Endothelial cell of umbilical vein (primary cell): ENCODE measurements around the gene CNRIP1. TPM values are rescaled to one million over a fixed set of nuclear protein-coding genes. Genes with fewer than 3 reads are reported as not detected.

Experiments
- BruUV-seq: library from RNA; stranded (reverse); fragments of 400-500 nt; replicated peaks from 2 replicates; lab custom pipeline; 2021; lab: Mats Ljungman, UMichigan
- CTCF ChIA-PET: fragments of 300-600, 350-600 bp; sonication (Branson Sonifier 250); formaldehyde crosslinking; loops from one replicate; lab custom pipeline; 2021; ENCODE audit warnings: antibody characterized with exemption, inconsistent platforms; lab: Charles Lee
- POLR2A ChIA-PET: fragments of 300-600, 350-600 bp; sonication (Branson Sonifier 250); formaldehyde crosslinking; loops from one replicate; lab custom pipeline; 2021; ENCODE audit warnings: antibody characterized with exemption, inconsistent platforms; lab: Charles Lee
- DNase-seq: peaks from one replicate; pipeline ENCODE4 v3.0.0-alpha.2; 2011; ENCODE audit warnings: low read depth, low spot score
- FAIRE-seq: peaks from 2 replicates; lab custom pipeline; 2011; peaks lifted over from hg19 to GRCh38; lab: Jason Lieb, UNC
- H2AFZ ChIP-seq: 2 replicates; pipeline ENCODE4 v1.6.0; 2012; ENCODE audit warnings: low read depth, low read length, control low read depth, inconsistent platforms
- H3K27ac ChIP-seq: 2 replicates; pipeline ENCODE4 v1.5.1; 2011; ENCODE audit warnings: low read depth, mild to moderate bottlenecking, control low read depth, low read length, moderate library complexity; ENCODE audit not compliant: insufficient read depth
- H3K27me3 ChIP-seq, 2 experiments: 2 replicates each; pipeline versions ENCODE4 v1.6.0 to v1.6.1; 2011; ENCODE audit warnings: low read length in 2 of 2, mixed read lengths in 1 of 2; ENCODE audit not compliant: control insufficient read depth in 2 of 2, insufficient read depth in 2 of 2
- H3K36me3 ChIP-seq, 2 experiments: 2 replicates in 1 of 2; 3 replicates in 1 of 2; pipeline ENCODE4 v1.5.1; 2011; ENCODE audit warnings: low read length in 2 of 2, mild to moderate bottlenecking in 1 of 2, moderate library complexity in 1 of 2; ENCODE audit not compliant: control insufficient read depth in 2 of 2, insufficient read depth in 2 of 2; ENCODE audit errors: extremely low read depth in 1 of 2
- H3K4me1 ChIP-seq: 3 replicates; pipeline ENCODE4 v1.5.1; 2011; ENCODE audit warnings: mild to moderate bottlenecking, low read length; ENCODE audit not compliant: control insufficient read depth, insufficient read depth; ENCODE audit errors: extremely low read depth
- H3K4me2 ChIP-seq: 2 replicates; pipeline ENCODE4 v1.6.1; 2011; ENCODE audit warnings: low read length, control low read depth, mixed read lengths; ENCODE audit not compliant: insufficient read depth
- H3K4me3 ChIP-seq, 3 experiments: fragments of 200-600 bp in 1 of 3; sonication (generic), shearing (Covaris generic) in 1 of 3; replicated peaks in 1 of 3; 2 replicates each; pipeline ENCODE4 v1.5.1; 2011 to 2016; ENCODE audit warnings: control low read depth in 3 of 3, low read length in 3 of 3, mild to moderate bottlenecking in 2 of 3, inconsistent platforms in 1 of 3, low read depth in 1 of 3, moderate library complexity in 1 of 3; ENCODE audit not compliant: insufficient read depth in 1 of 3
- H3K79me2 ChIP-seq: 2 replicates; pipeline ENCODE4 v1.6.0; 2012; ENCODE audit warnings: low read length, inconsistent platforms; ENCODE audit not compliant: control insufficient read depth, insufficient read depth
- H3K9ac ChIP-seq: replicated peaks from 2 replicates; pipeline ENCODE3; 2011; ENCODE audit warnings: low read length, control low read depth; ENCODE audit not compliant: insufficient read depth; ENCODE audit errors: extremely low read depth
- H3K9me1 ChIP-seq: replicated peaks from 3 replicates; pipeline ENCODE4 v1.6.0; 2011; ENCODE audit warnings: mild to moderate bottlenecking, low read length; ENCODE audit not compliant: control insufficient read depth, insufficient read depth; ENCODE audit errors: extremely low read depth
- H3K9me3 ChIP-seq: replicated peaks from 2 replicates; pipeline ENCODE4 v1.5.1; 2012; ENCODE audit warnings: low read length, inconsistent platforms; ENCODE audit not compliant: control insufficient read depth, insufficient read depth
- H4K20me1 ChIP-seq: replicated peaks from 2 replicates; pipeline ENCODE3; 2011; ENCODE audit warnings: mild to moderate bottlenecking, low read length; ENCODE audit not compliant: control insufficient read depth, insufficient read depth; ENCODE audit errors: extremely low read depth
- CTCF ChIP-seq, 2 donors: IDR thresholded peaks; 1 replicate in 1 of 2; 2 replicates in 1 of 2; pipeline ENCODE4 v1.5.1; 2011; ENCODE audit warnings: low read length in 2 of 2, mild to moderate bottlenecking in 2 of 2, moderate library complexity in 2 of 2, control low read depth in 1 of 2, inconsistent platforms in 1 of 2, low read depth in 1 of 2; ENCODE audit not compliant: insufficient read depth in 1 of 2; ENCODE audit errors: extremely low read depth in 1 of 2
- EZH2 ChIP-seq: IDR thresholded peaks from 2 replicates; pipeline ENCODE4 v1.6.1; 2012; ENCODE audit warnings: borderline replicate concordance, low read depth, mild to moderate bottlenecking, moderate library complexity, low read length, inconsistent platforms; ENCODE audit not compliant: severe bottlenecking
- FOS ChIP-seq: IDR thresholded peaks from 2 replicates; pipeline ENCODE4 v1.6.1; 2011; ENCODE audit warnings: mild to moderate bottlenecking, low read length, moderate library complexity, borderline replicate concordance; ENCODE audit not compliant: insufficient read depth
- GATA2 ChIP-seq: IDR thresholded peaks from 2 replicates; pipeline ENCODE4 v1.7.0; 2011; ENCODE audit warnings: low read depth, mild to moderate bottlenecking, moderate library complexity, mixed read lengths, low read length; ENCODE audit not compliant: insufficient read length, insufficient read depth
- JUN ChIP-seq: IDR thresholded peaks from 2 replicates; pipeline ENCODE4 v1.6.1; 2011; ENCODE audit warnings: borderline replicate concordance, low read depth; ENCODE audit not compliant: insufficient read length, insufficient read depth
- MAX ChIP-seq: IDR thresholded peaks from 2 replicates; pipeline ENCODE4 v1.6.1; 2011; ENCODE audit not compliant: insufficient read depth, insufficient read length
- MYC ChIP-seq: IDR thresholded peaks from one replicate; pipeline ENCODE4 v1.6.1; 2011; ENCODE audit warnings: mild to moderate bottlenecking, low read depth, low read length
- POLR2A ChIP-seq: IDR thresholded peaks from 2 replicates; pipeline ENCODE4 v1.6.1; 2012; ENCODE audit warnings: low read depth, mild to moderate bottlenecking, control low read depth, low read length
- POLR2AphosphoS5 ChIP-seq: IDR thresholded peaks from 2 replicates; pipeline ENCODE4 v1.6.1; 2012; ENCODE audit warnings: low read depth, mild to moderate bottlenecking, control low read depth, low read length, moderate library complexity; ENCODE audit not compliant: insufficient read depth
- dilution Hi-C: fragments of 300-500 bp; cut with MboI; formaldehyde crosslinking; loops from one replicate; pipeline ENCODE4 v1.15.0; 2019; ENCODE audit warnings: low sequenced_read_pairs; ENCODE audit not compliant: extremely low pct_ligation_motif_present
- intact Hi-C: fragments of 100-400 bp; cut with micrococcal nuclease; formaldehyde crosslinking; loops from one replicate; pipeline ENCODE4 v1.10.0; 2022
- polyA plus RNA-seq, 4 experiments: library from polyadenylated mRNA; depleted of rRNA in 3 of 4; stranded (reverse) in 3 of 4; unstranded in 1 of 4; fragments of >200 nt; gene quantifications; 2 replicates each; pipeline versions ENCODE4 v1.2.1 to v1.2.3, GENCODE V29; 2011 to 2012; ENCODE audit warnings: missing spikeins in 1 of 4
- total RNA-seq: library from RNA; stranded (reverse); gene quantifications from 2 replicates; pipeline ENCODE4 v1.2.3, GENCODE V29; 2021

CNRIP1 gene
- total and polyA plus RNA-seq, 2 donors (not counting 3 experiments of a cell fraction or from before 2014, with no cell fraction given), result 74.6 to 98.9 TPM

- DNase-seq (no peak), FAIRE-seq (no peak)
- Histone ChIP-seq H3K27me3 (peaks cover 0 to 3% of the 10 kb centered on the region in 2 experiments), H3K9me3 (no peaks in the 10 kb centered on the region), H2AFZ (peak overlapping the region; percentile 51), H3K79me2 (no peaks in the 10 kb centered on the region), H4K20me1 (no peaks in the 10 kb centered on the region), H3K36me3 (no peaks in the 10 kb centered on the region), H3K4me1 (no peaks in the 10 kb centered on the region), H3K9me1 (no peaks in the 10 kb centered on the region), H3K27ac (no peak overlapping the region), H3K4me2 (no peak overlapping the region), H3K9ac (no peak overlapping the region), H3K4me3 (no peak overlapping the region)
- ChIA-PET CTCF (no interaction called here), POLR2A (no interaction called here)
- TF ChIP-seq POLR2A, result no peak
- TF ChIP-seq JUN, result no peak
- intact Hi-C loops, result loop anchor here (1.0 to 2.0 kb wide), 2 partner anchors 44 to 79 kb away; partner anchors contain the start of gene CNRIP1
- dilution Hi-C loops, result no loop called here
- BruUV-seq, result no TSS peak
Observed at GRCh38 chr2:68362749-68363148, 43.0 kb upstream of the CNRIP1 start.

GRCh38 chr2:68362069-68362468 is 42.3 kb upstream of the CNRIP1 start:
- Histone ChIP-seq H3K4me3 (no peak overlapping the region), H3K9ac (no peak overlapping the region), H3K4me1 (no peaks in the 10 kb centered on the region), H3K79me2 (no peaks in the 10 kb centered on the region), H4K20me1 (no peaks in the 10 kb centered on the region), H3K4me2 (no peak overlapping the region), H3K36me3 (no peaks in the 10 kb centered on the region), H3K9me3 (no peaks in the 10 kb centered on the region), H3K9me1 (no peaks in the 10 kb centered on the region), H3K27me3 (no peaks in the 10 kb centered on the region), H2AFZ (peak overlapping the region; percentile 84), H3K27ac (no peak overlapping the region)
- intact Hi-C loops, result loop anchor here (1.0 to 2.0 kb wide), 2 partner anchors 43 to 79 kb away; partner anchors contain the start of gene CNRIP1
- CTCF ChIA-PET, result no interaction called here
- peak; percentile 99 for TF ChIP-seq MYC
- TF ChIP-seq MAX, result peak; percentile 94
- peak; percentile 78 to 84 for TF ChIP-seq CTCF (IDR thresholded peaks at IDR 0.05; ENCODE audit: extremely low read depth in 1 of 2, insufficient read depth in 1 of 2, low read depth in 1 of 2, low read length in 2 of 2)
- no peak for TF ChIP-seq EZH2
- peak; percentile 45 for TF ChIP-seq POLR2AphosphoS5
- no peak for TF ChIP-seq GATA2
- TF ChIP-seq FOS, result no peak
- dilution Hi-C loops, result no loop called here
- peak; percentile 58 for DNase-seq
- POLR2A ChIA-PET, result no interaction called here
- FAIRE-seq, result peak; percentile 76
- no TSS peak for BruUV-seq
